Measurements from ENCODE around the gene BEND6. TPM values are rescaled to one million over a fixed set of nuclear protein-coding genes. Genes with fewer than 3 reads are reported as not detected.

BEND6 gene
- total RNA-seq, 3 donors from 2014 or later: 0.17 to 1.4 (median 0.31) TPM

DNA sequence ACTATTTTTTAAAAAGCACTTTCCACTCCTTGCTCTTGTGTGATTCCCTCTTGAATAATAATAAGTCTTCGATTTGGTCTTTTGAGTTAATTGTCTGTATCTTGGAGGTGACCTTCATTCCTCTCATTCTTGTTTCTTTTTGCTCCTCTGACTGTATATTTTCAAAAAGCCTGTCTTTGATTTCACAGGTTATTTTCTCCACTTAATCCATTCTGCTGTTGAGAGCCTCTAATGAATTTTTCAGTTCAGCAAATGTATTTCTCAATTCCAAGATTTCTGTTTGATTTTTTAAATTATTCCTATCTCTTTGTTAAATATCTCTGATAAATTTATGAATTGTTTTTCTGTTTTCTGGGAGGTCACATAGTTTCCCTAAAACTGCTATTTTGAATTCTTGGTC is 69.9 kb downstream of the BEND6 start:
- Histone ChIP-seq H3K4me1 (ENCODE audit: low read depth) (no peaks in the 10 kb centered on the region), H3K9me3 (peaks cover 14% of the 10 kb centered on the region), H3K4me3 (no peak overlapping the region), H3K36me3 (ENCODE audit: low read depth) (no peaks in the 10 kb centered on the region)
- TF ChIP-seq CTCF (IDR thresholded peaks at IDR 0.05): no peak
- intact Hi-C loops (cut with DNase I, micrococcal nuclease): no loop called here
- DNase-seq (no peak), ATAC-seq (no peak)

- Histone ChIP-seq H3K9me3 (peaks cover 14% of the 10 kb centered on the region), H3K4me3 (no peak overlapping the region), H3K36me3 (ENCODE audit: low read depth) (no peaks in the 10 kb centered on the region), H3K4me1 (ENCODE audit: low read depth) (no peaks in the 10 kb centered on the region)
- no peak for TF ChIP-seq CTCF (IDR thresholded peaks at IDR 0.05)
- no peak for ATAC-seq
- intact Hi-C loops (cut with DNase I, micrococcal nuclease): no loop called here
- no peak for DNase-seq
These were observed 71.1 kb downstream of the BEND6 start for GRCh38 chr6:57026001-57026400.

DNA sequence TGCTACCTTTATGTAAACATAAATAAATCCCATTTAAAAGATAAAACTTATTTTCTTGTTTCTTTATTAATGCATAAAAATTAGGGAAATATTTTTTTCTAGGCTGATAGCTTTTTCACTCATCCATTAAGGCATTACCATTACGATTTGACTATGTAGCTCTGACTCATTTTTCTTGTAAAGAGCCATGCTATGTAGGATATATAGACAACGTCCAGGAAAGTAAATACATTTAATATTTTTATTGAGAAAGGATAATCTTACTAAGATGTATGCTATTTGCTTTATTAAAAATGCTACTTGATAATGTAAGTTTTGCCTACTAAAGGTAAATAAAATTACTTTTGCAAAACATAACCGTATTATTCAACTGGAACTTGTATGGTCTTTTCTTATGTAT is 72.4 kb downstream of the BEND6 start:
- Histone ChIP-seq H3K36me3 (ENCODE audit: low read depth) (no peaks in the 10 kb centered on the region), H3K4me1 (ENCODE audit: low read depth) (no peaks in the 10 kb centered on the region), H3K9me3 (peaks cover 14% of the 10 kb centered on the region), H3K4me3 (no peak overlapping the region)
- DNase-seq: no peak
- intact Hi-C loops (cut with DNase I, micrococcal nuclease): no loop called here
- ATAC-seq: no peak
- no peak for TF ChIP-seq CTCF (IDR thresholded peaks at IDR 0.05)

GRCh38 chr6:57029213-57029612 is 74.3 kb downstream of the BEND6 start:
- Histone ChIP-seq H3K36me3 (ENCODE audit: low read depth) (no peaks in the 10 kb centered on the region), H3K9me3 (peaks cover 9% of the 10 kb centered on the region), H3K4me3 (no peak overlapping the region), H3K4me1 (ENCODE audit: low read depth) (no peaks in the 10 kb centered on the region)
- intact Hi-C loops (cut with DNase I, micrococcal nuclease): no loop called here
- DNase-seq: no peak
- TF ChIP-seq CTCF (IDR thresholded peaks at IDR 0.05): no peak
- no peak for ATAC-seq

DNA sequence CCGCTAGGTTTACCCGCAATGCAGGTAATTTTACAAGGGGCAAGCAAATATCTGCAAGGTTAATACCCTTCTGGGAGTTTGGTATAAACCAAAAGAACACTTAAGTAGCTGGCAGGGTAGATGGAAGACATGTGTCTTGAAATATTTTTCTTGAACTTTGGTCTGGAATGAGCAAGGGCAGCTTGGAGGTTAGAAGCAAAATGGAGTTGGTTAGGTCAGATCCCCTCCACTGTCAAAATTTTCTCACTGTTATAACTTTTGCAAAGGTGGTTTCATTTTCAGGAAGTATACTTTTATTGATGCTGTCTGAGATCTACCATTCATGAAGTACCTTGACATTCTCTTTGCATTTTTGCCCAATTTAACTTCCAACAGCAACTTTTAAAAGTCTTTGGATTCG is 78.3 kb downstream of the BEND6 start:
- Histone ChIP-seq H3K4me3 (no peak overlapping the region), H3K36me3 (ENCODE audit: low read depth) (no peaks in the 10 kb centered on the region), H3K4me1 (ENCODE audit: low read depth) (no peaks in the 10 kb centered on the region), H3K9me3 (no peaks in the 10 kb centered on the region)
- DNase-seq (no peak), ATAC-seq (no peak)
- no peak for TF ChIP-seq CTCF (IDR thresholded peaks at IDR 0.05)
- intact Hi-C loops (cut with DNase I, micrococcal nuclease): no loop called here

DNA sequence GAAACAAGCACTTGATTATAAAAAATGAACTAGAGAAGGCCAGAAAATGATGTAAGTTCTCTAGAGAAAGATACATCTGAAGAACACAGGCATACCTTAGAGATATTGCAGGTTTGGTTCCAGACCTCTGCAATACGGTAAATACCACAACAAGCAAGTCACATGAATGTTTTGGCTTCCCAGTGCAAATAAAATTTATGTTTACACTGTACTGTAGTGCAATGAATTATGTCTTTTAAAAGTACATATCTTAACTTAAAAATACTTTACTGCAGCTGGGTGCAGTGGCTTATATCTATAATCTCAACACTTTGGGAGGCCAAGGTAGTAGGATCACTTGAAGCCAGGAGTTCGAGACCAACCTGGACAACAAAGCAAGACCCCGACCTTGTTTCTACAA is 80.6 kb downstream of the BEND6 start:
- Histone ChIP-seq H3K4me3 (no peak overlapping the region), H3K36me3 (ENCODE audit: low read depth) (no peaks in the 10 kb centered on the region), H3K4me1 (ENCODE audit: low read depth) (no peaks in the 10 kb centered on the region), H3K9me3 (no peaks in the 10 kb centered on the region)
- no peak for DNase-seq
- no peak for ATAC-seq
- no peak for TF ChIP-seq CTCF (IDR thresholded peaks at IDR 0.05)
- intact Hi-C loops (cut with DNase I, micrococcal nuclease): no loop called here
